BJ (cell line): ENCODE data around the gene HDAC11. TPM values are rescaled to one million over a fixed set of nuclear protein-coding genes. Genes with fewer than 3 reads are reported as not detected.
A peak's percentile ranks its signal among the peaks of the same experiment; 100 is the strongest.

Experiments
- CTCF ChIA-PET: fragments of 350-600 bp; formaldehyde crosslinking; extraction: SDS; loops from one replicate; lab custom pipeline; 2021; ENCODE audit warnings: antibody characterized with exemption, inconsistent platforms; lab: Yijun Ruan, JAX
- POLR2A ChIA-PET: fragments of 300-600 bp; sonication (Branson Sonifier 250); formaldehyde crosslinking; extraction: SDS; loops from one replicate; lab custom pipeline; 2021; ENCODE audit warnings: antibody characterized with exemption; lab: Charles Lee
- DNase-seq: peaks from one replicate; pipeline ENCODE4 v3.0.0-alpha.2; 2011; ENCODE audit warnings: low read depth
- H3K27me3 ChIP-seq: 2 replicates; pipeline ENCODE4 v1.6.0; 2011; ENCODE audit warnings: low read length; ENCODE audit not compliant: control insufficient read depth, insufficient read depth
- H3K36me3 ChIP-seq: 2 replicates; pipeline ENCODE4 v1.5.1; 2011; ENCODE audit warnings: low read length; ENCODE audit not compliant: control insufficient read depth, insufficient read depth
- H3K4me3 ChIP-seq: 2 replicates; pipeline ENCODE4 v1.5.1; 2011; ENCODE audit warnings: low read depth, mild to moderate bottlenecking, control low read depth, low read length
- CTCF ChIP-seq: IDR thresholded peaks from 2 replicates; pipeline ENCODE4 v1.5.1; 2011; ENCODE audit warnings: low read depth, mild to moderate bottlenecking, control low read depth, inconsistent platforms, low read length, moderate library complexity; ENCODE audit not compliant: insufficient read depth
- polyA plus RNA-seq: library from polyadenylated mRNA; depleted of rRNA; stranded (reverse); fragments of >200 nt; gene quantifications from 2 replicates; pipeline ENCODE4 v1.2.3, GENCODE V29; 2011

Gene HDAC11
- polyA plus RNA-seq, 1 experiment: 16.0 TPM

- no peak for DNase-seq
- no peaks in the 10 kb centered on the region for H3K36me3 ChIP-seq
- H3K4me3 ChIP-seq: no peak overlapping the region
- no peaks in the 10 kb centered on the region for H3K27me3 ChIP-seq
- no peak for TF ChIP-seq CTCF
- ChIA-PET CTCF (interaction anchor here (1.5 kb wide), 1 partner anchor 127 kb away, joined by 6 read pairs; no protein-coding TSS in a partner anchor), POLR2A (no interaction called here)
These were observed 42.1 kb downstream of the HDAC11 start for GRCh38 chr3:13522236-13522635.

- peak; percentile 82 for DNase-seq
- H3K36me3 ChIP-seq: no peaks in the 10 kb centered on the region
- TF ChIP-seq CTCF: no peak
- H3K4me3 ChIP-seq: no peak overlapping the region
- CTCF ChIA-PET: interaction anchor here (0.8 to 2.3 kb wide), 10 partner anchors 8 to 133 kb away, joined by 3 to 8 read pairs (median 4); no protein-coding TSS in a partner anchor
- no peaks in the 10 kb centered on the region for H3K27me3 ChIP-seq
- POLR2A ChIA-PET: interaction anchor here (0.9 to 1.0 kb wide), 2 partner anchors 9 to 314 kb away, joined by 5 to 9 read pairs; no protein-coding TSS in a partner anchor
These were observed 45.0 kb downstream of the HDAC11 start for GRCh38 chr3:13524979-13525669.

GRCh38 chr3:13525827-13526625, 45.9 kb downstream of the HDAC11 start:
- POLR2A ChIA-PET: interaction anchor here (0.9 kb wide), 1 partner anchor 313 kb away, joined by 9 read pairs; no protein-coding TSS in a partner anchor
- H3K4me3 ChIP-seq: no peak overlapping the region
- no peaks in the 10 kb centered on the region for H3K36me3 ChIP-seq
- TF ChIP-seq CTCF: no peak
- no peak for DNase-seq
- CTCF ChIA-PET: interaction anchor here (1.5 to 2.3 kb wide), 7 partner anchors 9 to 123 kb away, joined by 3 to 8 read pairs (median 5); no protein-coding TSS in a partner anchor
- no peaks in the 10 kb centered on the region for H3K27me3 ChIP-seq

- Histone ChIP-seq H3K4me3 (no peak overlapping the region), H3K36me3 (no peaks in the 10 kb centered on the region), H3K27me3 (no peaks in the 10 kb centered on the region)
- ChIA-PET POLR2A (no interaction called here), CTCF (interaction anchor here (1.6 to 2.3 kb wide), 3 partner anchors 10 to 123 kb away, joined by 3 to 8 read pairs (median 5); no protein-coding TSS in a partner anchor)
- TF ChIP-seq CTCF: no peak
- DNase-seq: no peak
These were observed 46.5 kb downstream of the HDAC11 start for GRCh38 chr3:13526626-13526949.
